COLO668 (cell line): ENCODE data around the gene SERPINA6.
A peak's percentile ranks its signal among the peaks of the same experiment; 100 is the strongest.
"Not testable (repeated sequence)": the region's sequence is repeated elsewhere in the genome, so short reads cannot be mapped to it uniquely, and the experiment has no call there.

Source experiments
- DNase-seq: peaks from one replicate; lab custom pipeline; 2025; ENCODE audit not compliant: unreplicated experiment; lab: John Stamatoyannopoulos, UW

Gene SERPINA6

GRCh38 chr14:94354638-94355185 lies 31.6 kb upstream of the SERPINA6 start:
- DNase-seq: no peak

- not testable (repeated sequence) for DNase-seq
Observed at GRCh38 chr14:94354190-94354589, 31.1 kb upstream of the SERPINA6 start.

GRCh38 chr14:94349276-94349675 lies 26.1 kb upstream of the SERPINA6 start:
- DNase-seq: no peak

- DNase-seq: no peak
Observed at GRCh38 chr14:94348836-94349235, 25.7 kb upstream of the SERPINA6 start.

- DNase-seq: no peak
Observed at GRCh38 chr14:94346841-94347240, 23.7 kb upstream of the SERPINA6 start.

- not testable (repeated sequence) for DNase-seq
Observed at GRCh38 chr14:94346065-94346786, 23.1 kb upstream of the SERPINA6 start.

- no peak for DNase-seq
Observed at GRCh38 chr14:94345344-94346064, 22.4 kb upstream of the SERPINA6 start.

GRCh38 chr14:94344389-94344788 lies 21.3 kb upstream of the SERPINA6 start:
- no peak for DNase-seq

GRCh38 chr14:94343238-94344005 lies 20.3 kb upstream of the SERPINA6 start:
- no peak for DNase-seq

GRCh38 chr14:94342334-94342934 lies 19.3 kb upstream of the SERPINA6 start:
- peak; percentile 27 for DNase-seq

- no peak for DNase-seq
Observed at GRCh38 chr14:94341656-94342333, 18.7 kb upstream of the SERPINA6 start.

GRCh38 chr14:94340533-94340932 lies 17.4 kb upstream of the SERPINA6 start:
- no peak for DNase-seq

GRCh38 chr14:94338023-94338422 lies 14.9 kb upstream of the SERPINA6 start:
- no peak for DNase-seq

GRCh38 chr14:94337274-94337673 lies 14.1 kb upstream of the SERPINA6 start:
- DNase-seq: no peak

GRCh38 chr14:94334872-94335271 lies 11.7 kb upstream of the SERPINA6 start:
- DNase-seq: no peak

- no peak for DNase-seq
Observed at GRCh38 chr14:94332587-94332986, 9.5 kb upstream of the SERPINA6 start.

GRCh38 chr14:94332063-94332583 lies 9.0 kb upstream of the SERPINA6 start:
- no peak for DNase-seq

- DNase-seq: no peak
Observed at GRCh38 chr14:94331462-94331861, 8.3 kb upstream of the SERPINA6 start.

GRCh38 chr14:94330857-94331256 lies 7.7 kb upstream of the SERPINA6 start:
- DNase-seq: no peak

GRCh38 chr14:94330432-94330831 lies 7.3 kb upstream of the SERPINA6 start:
- no peak for DNase-seq
